ENCODE data around the gene POU2F2.

The POU2F2 gene

GRCh38 chr19:42154471-42155323 is 22.5 kb upstream of the POU2F2 start:
- peak; percentile 20 for DNase-seq

DNA sequence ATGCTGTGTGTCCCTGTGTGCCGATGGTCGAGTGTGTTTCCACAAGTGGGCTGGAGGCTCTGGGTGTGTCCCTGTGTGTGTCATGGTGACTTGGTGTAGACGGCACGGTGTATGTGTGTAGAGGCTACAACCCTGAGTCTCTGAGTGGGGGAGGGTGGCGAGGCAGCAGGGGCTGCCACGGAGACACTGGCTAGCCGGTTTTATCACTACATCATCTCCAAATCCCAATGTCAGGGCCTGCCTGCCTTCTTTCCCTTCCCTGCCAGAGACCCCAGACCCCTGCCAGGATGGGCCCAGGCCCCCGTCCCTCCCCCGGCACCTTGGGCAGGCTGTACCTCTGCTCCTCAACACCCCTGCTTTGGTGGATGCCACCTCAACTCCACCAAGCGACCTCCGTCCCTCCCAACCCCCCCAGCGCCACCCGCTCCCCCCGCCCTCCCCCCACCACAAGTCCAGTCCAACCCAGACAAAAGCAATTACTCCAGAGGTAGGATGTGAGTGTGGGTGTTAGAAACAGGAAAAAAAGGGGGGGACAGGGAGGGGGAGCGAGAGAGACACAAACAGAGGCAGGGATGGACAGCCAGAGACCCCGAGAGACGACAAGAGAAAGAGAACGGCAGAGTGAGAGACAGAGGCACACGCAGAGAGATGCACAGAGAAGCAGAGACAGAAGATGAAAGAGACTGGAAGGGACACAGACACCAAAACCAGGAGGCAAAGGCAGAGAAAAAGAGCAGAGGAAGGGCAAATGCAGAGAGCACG is 21.6 kb upstream of the POU2F2 start:
- peak; percentile 67 for DNase-seq

DNA sequence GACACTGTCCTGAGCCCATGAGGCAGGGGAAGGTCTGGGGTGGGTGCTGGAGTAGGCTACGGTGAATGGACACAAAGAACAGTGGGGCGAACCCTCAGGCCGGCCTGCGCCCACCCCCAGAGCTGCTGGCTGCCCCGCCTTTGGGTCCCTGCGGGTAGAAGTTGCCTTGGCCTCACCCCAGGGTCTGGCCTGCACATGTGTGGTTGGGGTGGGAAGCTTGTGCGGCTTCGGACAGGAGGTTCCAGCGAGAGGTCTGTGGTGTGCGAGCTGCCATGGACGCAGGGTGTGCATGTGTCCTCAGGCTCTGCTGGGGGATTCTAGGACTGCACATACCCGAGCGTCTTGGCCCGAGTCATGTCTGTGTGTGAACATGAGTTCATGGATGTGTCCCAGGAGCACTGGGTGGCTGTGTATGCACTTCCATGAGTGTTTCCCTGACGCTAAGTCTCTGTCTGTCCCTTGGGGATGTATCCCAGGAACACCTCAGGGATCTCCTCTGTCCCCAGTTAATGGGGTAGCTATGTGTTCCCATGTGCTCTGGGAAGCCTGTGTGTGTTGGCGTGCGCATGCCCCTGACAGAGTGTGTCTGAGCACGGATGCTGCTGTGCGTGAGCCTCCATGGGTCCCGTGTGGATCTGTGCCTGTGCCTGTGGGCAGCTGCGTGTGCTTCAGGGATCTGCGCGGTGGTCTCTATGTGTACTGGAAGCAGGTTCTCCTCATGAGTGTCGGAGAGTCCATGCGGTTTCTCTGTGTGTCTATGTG is 20.8 kb upstream of the POU2F2 start:
- DNase-seq, result peak; percentile 58

GRCh38 chr19:42151782-42152684 is 19.8 kb upstream of the POU2F2 start:
- peak; percentile 72 for DNase-seq

- DNase-seq, result peak; percentile 94
These were observed 18.7 kb upstream of the POU2F2 start for GRCh38 chr19:42150911-42151361.

GRCh38 chr19:42150364-42150763 is 18.1 kb upstream of the POU2F2 start:
- peak; percentile 76 for DNase-seq

- DNase-seq, result no peak
These were observed 17.4 kb upstream of the POU2F2 start for GRCh38 chr19:42149447-42150202.

DNA sequence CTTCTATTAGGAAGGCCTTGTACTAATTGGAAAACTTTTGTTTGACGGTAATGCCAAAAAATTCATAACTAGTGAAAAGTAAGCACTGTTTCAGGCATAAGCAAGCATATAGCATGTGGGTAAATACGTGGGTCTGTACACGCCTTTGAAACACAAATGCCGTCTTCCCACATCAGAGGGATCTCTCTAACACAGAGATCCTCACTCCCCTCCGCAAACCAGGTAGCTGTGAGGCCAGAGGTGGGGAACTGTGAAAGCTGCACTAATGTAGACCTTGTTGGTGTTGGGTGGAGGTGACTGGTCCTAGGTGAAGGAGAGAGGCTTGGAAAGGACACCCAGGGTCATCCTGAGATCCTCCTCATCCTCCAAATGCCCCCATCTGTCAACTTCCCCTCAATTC is 16.0 kb upstream of the POU2F2 start:
- DNase-seq, result no peak

GRCh38 chr19:42143341-42144234 is 11.3 kb upstream of the POU2F2 start:
- DNase-seq, result peak; percentile 68

DNA sequence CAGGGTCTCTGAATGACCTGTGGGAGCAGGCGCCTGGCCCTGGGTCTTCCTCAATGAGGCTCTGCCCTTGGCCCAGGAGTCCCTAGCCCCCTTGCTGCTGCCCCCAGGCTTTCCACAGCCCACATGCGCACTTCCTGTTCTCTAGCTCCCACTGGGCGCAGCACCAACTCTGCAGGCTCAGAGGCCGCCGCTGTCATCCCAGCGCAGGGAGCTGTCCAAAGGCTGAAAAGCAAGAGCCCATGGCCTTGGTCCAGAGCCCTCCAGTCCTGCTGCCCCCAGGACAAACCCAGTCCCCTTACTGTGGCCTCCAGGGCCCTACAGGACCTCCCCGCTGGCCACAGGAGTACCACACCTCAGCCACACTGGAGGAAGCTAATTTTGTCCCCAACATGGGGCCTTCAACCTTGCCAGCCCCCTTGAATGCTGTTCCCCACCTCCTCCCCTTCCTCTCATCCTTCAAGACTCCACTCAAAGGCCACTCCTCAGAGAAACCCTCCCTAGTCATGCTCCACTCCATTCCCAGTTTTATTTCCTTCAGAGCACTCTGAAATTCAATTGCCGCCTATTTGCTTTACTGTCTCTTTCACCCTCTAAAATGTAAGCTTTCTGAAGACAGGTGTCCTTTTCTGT is 8.0 kb upstream of the POU2F2 start:
- DNase-seq, result peak; percentile 91

- peak; percentile 32 for DNase-seq
These were observed 2.4 kb upstream of the POU2F2 start for GRCh38 chr19:42134535-42135070.

GRCh38 chr19:42132851-42133528 is 744 bp upstream of the POU2F2 start:
- peak; percentile 83 for DNase-seq

DNA sequence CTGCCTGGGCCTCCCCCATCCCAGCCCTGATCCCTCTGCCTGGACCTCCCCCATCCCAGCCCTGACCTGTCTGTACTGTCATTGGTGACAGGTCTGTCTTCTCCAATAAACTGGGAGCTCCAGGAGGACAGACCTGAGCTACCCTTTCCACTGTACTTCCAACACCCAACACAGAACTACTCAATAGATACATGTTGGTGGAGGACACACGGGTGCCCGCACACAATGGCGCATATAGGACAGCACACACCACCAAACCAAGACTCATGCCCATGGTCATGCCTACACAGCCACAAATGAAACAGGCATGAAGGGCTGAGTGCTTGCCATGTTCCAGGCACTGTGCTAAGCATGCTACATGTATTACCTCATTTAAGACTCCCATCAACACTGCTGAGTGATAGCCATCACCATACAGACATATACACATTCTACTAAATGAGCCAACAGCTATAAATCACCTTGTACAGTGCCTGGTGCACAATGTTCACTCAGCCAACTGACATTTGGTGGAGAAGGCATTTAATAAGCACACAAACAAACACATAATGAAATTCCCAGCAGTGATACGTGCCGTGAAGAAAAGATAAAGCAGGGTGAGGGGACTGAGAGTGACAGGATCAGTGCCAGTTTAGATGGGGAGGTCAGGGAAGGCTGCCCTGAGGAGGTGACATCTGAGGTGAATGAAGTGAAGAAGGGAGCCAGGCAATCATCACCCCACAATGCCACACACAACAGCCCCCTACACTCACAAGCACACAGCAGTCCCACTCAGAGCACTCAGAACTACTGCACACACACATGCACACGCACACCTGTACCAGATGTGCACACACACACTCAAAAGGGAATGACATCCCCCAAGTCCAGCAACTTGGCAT is 857 bp downstream of the POU2F2 start:
- no peak for DNase-seq

DNA sequence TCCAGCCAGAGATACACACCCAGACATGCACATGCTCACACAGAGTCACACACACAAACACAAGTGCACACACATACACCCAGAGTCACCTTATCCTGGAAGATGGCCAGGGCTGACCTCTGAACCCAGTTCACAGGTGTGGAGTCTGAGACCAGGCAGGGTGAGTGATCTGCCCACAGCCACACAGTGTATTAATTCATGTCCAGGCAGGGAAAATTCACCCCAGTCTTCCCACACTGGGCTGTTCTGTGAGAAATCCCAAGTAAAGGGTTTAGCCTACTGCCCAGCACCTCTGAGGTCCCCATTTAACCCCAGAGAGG is 2.0 kb downstream of the POU2F2 start:
- DNase-seq, result no peak

- peak; percentile 64 for DNase-seq
These were observed 2.6 kb downstream of the POU2F2 start for GRCh38 chr19:42129399-42130253.

- no peak for DNase-seq
These were observed 5.7 kb downstream of the POU2F2 start for GRCh38 chr19:42126574-42126973.

DNA sequence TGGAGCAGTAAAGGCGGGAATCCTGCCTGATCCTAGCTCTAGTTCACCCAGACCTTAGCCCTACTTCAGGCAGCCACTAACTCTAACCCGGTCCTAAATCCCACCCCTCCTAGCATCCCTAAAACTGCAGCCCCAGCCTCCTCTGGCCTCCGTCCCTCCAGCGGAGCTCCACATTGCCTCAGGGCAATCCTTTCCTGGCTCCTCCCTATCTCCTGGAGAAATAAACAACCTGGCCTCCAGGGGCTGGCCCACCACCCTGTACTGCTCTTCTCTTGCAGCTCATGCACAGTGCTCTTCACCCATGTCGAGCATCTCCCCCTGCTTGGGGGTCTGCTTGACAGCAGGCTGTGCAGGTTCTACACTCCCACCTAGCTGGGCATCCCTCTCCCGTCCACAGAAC is 6.7 kb downstream of the POU2F2 start:
- no peak for DNase-seq

Measured in eye (tissue), 1 donor.